HG02870 (cell line): Measurements from ENCODE around the gene CPT1B.

Experiments used
- ATAC-seq: cut with Tn5 transposase; IDR thresholded peaks from one replicate; pipeline ENCODE4 v1.9.1; 2021; ENCODE audit warnings: mild to moderate bottlenecking, moderate library complexity; ENCODE audit not compliant: unreplicated experiment

The CPT1B gene

GRCh38 chr22:50571264-50572175, 6.7 kb downstream of the CPT1B start:
- no peak for ATAC-seq

- no peak for ATAC-seq
These were observed 7.4 kb downstream of the CPT1B start for GRCh38 chr22:50570861-50571260.

GRCh38 chr22:50569896-50570535, 8.2 kb downstream of the CPT1B start:
- ATAC-seq, result no peak

GRCh38 chr22:50569041-50569459, 9.2 kb downstream of the CPT1B start:
- ATAC-seq, result no peak

GRCh38 chr22:50568626-50569025, 9.6 kb downstream of the CPT1B start:
- no peak for ATAC-seq

- ATAC-seq, result no peak
These were observed 10.4 kb downstream of the CPT1B start for GRCh38 chr22:50567721-50568252.

GRCh38 chr22:50564289-50564688, 13.9 kb downstream of the CPT1B start:
- ATAC-seq, result no peak

- ATAC-seq, result no peak
These were observed 14.6 kb downstream of the CPT1B start for GRCh38 chr22:50563413-50564160.

- peak; percentile 96 for ATAC-seq
These were observed 15.5 kb downstream of the CPT1B start, which contains the start of gene SYCE3 for GRCh38 chr22:50562523-50563412. TSS of gene SYCE3 (minus strand) at chr22:50562919. CDS start at chr22:50556405, 6,514 bp downstream.

- no peak for ATAC-seq
These were observed 16.5 kb downstream of the CPT1B start for GRCh38 chr22:50561401-50562358.

GRCh38 chr22:50560034-50560433, 18.2 kb downstream of the CPT1B start:
- ATAC-seq, result no peak

GRCh38 chr22:50556703-50557102, 21.5 kb downstream of the CPT1B start:
- no peak for ATAC-seq

- no peak for ATAC-seq
These were observed 24.9 kb downstream of the CPT1B start for GRCh38 chr22:50553310-50553709.

GRCh38 chr22:50551160-50551752, 27.0 kb downstream of the CPT1B start:
- ATAC-seq, result no peak

GRCh38 chr22:50550395-50550794, 27.8 kb downstream of the CPT1B start:
- no peak for ATAC-seq

GRCh38 chr22:50548921-50549790, 29.1 kb downstream of the CPT1B start:
- no peak for ATAC-seq

- no peak for ATAC-seq
These were observed 29.9 kb downstream of the CPT1B start for GRCh38 chr22:50548040-50548920.
